HepG2 (cell line): ENCODE data around the gene GCLM. TPM values are rescaled to one million over a fixed set of nuclear protein-coding genes. Genes with fewer than 3 reads are reported as not detected.

Experiments
- ATF2 ChIP-seq: sonication (generic); formaldehyde crosslinking; IDR thresholded peaks from 2 replicates; pipeline ENCODE4 v1.4.0; 2020; ENCODE audit warnings: missing genetic modification reagents
- BCL6 ChIP-seq: IDR thresholded peaks from 2 replicates; pipeline ENCODE4 v1.6.1; 2016; ENCODE audit warnings: missing genetic modification reagents, missing compliant biosample characterization
- CC2D1A ChIP-seq: sonication (generic); formaldehyde crosslinking; IDR thresholded peaks from 2 replicates; pipeline ENCODE4 v1.8.1; 2023; ENCODE audit warnings: mild to moderate bottlenecking, missing genetic modification reagents
- CSRNP1 ChIP-seq: sonication (generic); formaldehyde crosslinking; IDR thresholded peaks from 2 replicates; pipeline ENCODE4 v1.8.1; 2023; ENCODE audit warnings: mild to moderate bottlenecking, missing genetic modification reagents
- HCFC1 ChIP-seq: fragments of 150-350 bp; IDR thresholded peaks from 2 replicates; pipeline ENCODE4 v1.6.1; 2014; ENCODE audit warnings: low read depth, low read length
- ZBTB3 ChIP-seq: sonication (generic); formaldehyde crosslinking; IDR thresholded peaks from 2 replicates; pipeline ENCODE4 v1.4.0; 2020; ENCODE audit warnings: low read depth, mild to moderate bottlenecking, moderate library complexity, missing genetic modification reagents, borderline replicate concordance
- ZBTB40 ChIP-seq, 2 experiments: fragments of 450-650 bp in 1 of 2; sonication (generic) in 1 of 2; formaldehyde crosslinking in 1 of 2; IDR thresholded peaks; 2 replicates each; pipeline versions ENCODE4 v1.6.1 to v1.8.0; 2016 to 2022; ENCODE audit warnings: antibody characterized with exemption in 1 of 2, mild to moderate bottlenecking in 1 of 2, missing genetic modification reagents in 1 of 2
- ZNF570 ChIP-seq: sonication (generic); formaldehyde crosslinking; IDR thresholded peaks from 2 replicates; pipeline ENCODE4 v1.4.0; 2020; ENCODE audit warnings: mild to moderate bottlenecking, missing genetic modification reagents, borderline replicate concordance
- ZNF770 ChIP-seq: sonication (generic); formaldehyde crosslinking; IDR thresholded peaks from 2 replicates; pipeline ENCODE4 v1.5.0; 2020; ENCODE audit warnings: mild to moderate bottlenecking, missing genetic modification reagents
- ZNF800 ChIP-seq: sonication (generic); formaldehyde crosslinking; IDR thresholded peaks from 2 replicates; pipeline ENCODE4 v1.4.0; 2020; ENCODE audit warnings: missing genetic modification reagents
- polyA plus RNA-seq, 8 experiments: library from polyadenylated mRNA; depleted of rRNA in 3 of 8; stranded (reverse) in 7 of 8; unstranded in 1 of 8; fragments of >200 nt; fragmentation: Illumina TruSeq in 4 of 8; extraction: Trizol in 4 of 8; gene quantifications; 2 replicates each; pipeline versions ENCODE4 v1.2.1 to v1.2.3, GENCODE V29; 2011 to 2016; ENCODE audit warnings: low read depth in 4 of 8, missing spikeins in 1 of 8, mixed read lengths in 1 of 8; ENCODE audit not compliant: insufficient read depth in 1 of 8
- total RNA-seq, 5 experiments: library from RNA; depleted of rRNA; stranded (reverse); fragments of >200 nt; fragmentation: Illumina TruSeq; extraction: Trizol; gene quantifications; 2 replicates each; pipeline ENCODE4 v1.2.3, GENCODE V29; 2016; ENCODE audit warnings: low read depth in 1 of 5

GCLM gene
- total and polyA plus RNA-seq, 2 of the 13 experiments (the other 11 are each of a cell fraction or from before 2014, with no cell fraction given), result 8.7 to 29.9 TPM

- TF ChIP-seq ZBTB40 (IDR thresholded peaks at IDR 0.05) (no peak), ZBTB40 (CRISPR knock-in tag; IDR thresholded peaks at IDR 0.05) (peak; percentile 34; the same call in 1 of the 2 replicates), ZBTB3 (CRISPR knock-in tag) (no peak), CC2D1A (CRISPR knock-in tag) (no peak), HCFC1 (peak; percentile 25; the same call in 1 of the 2 replicates), ZNF770 (CRISPR knock-in tag) (peak; percentile 86), ZNF570 (no peak), BCL6 (CRISPR knock-in tag) (0 out of 2 replicates have a peak, but pooled peaks have one; percentile 6), ATF2 (peak; percentile 59; the same call in 1 of the 2 replicates), CSRNP1 (CRISPR knock-in tag) (peak; percentile 72), ZNF800 (peak; percentile 75; the same call in 1 of the 2 replicates)
These were observed 62.0 kb downstream of the GCLM start (continued) for GRCh38 chr1:93846992-93847810.
